GM12874 (cell line): ENCODE data around the gene KISS1.

Experiments used
- TF ChIP-seq, protein P1 (sequence below): IDR thresholded peaks from 2 replicates; pipeline ENCODE4 v1.5.1; 2011; ENCODE audit warnings: low read depth, mild to moderate bottlenecking, control low read depth, low read length, moderate library complexity; ENCODE audit not compliant: insufficient read depth

Gene KISS1

DNA sequence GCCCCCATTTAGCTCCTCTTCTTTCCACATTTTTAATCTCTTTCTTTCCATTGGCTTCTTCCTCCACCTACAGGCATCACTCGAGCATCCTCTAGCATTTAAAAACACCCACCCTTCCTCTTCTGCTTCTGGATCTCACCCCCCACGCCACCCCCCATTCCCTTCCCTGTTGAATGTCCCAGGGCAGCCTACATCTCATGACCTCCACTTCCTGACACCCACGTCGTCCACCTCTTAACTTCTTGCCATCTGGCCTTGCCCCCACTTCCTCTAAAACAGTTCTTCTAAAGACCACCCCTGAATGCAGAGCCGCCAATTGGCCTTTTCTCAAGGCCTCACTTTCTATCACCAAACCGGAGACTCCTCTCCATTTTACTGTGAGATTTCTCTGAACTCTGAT is 38.3 kb downstream of the KISS1 start:
- TF ChIP-seq, protein P1, sequence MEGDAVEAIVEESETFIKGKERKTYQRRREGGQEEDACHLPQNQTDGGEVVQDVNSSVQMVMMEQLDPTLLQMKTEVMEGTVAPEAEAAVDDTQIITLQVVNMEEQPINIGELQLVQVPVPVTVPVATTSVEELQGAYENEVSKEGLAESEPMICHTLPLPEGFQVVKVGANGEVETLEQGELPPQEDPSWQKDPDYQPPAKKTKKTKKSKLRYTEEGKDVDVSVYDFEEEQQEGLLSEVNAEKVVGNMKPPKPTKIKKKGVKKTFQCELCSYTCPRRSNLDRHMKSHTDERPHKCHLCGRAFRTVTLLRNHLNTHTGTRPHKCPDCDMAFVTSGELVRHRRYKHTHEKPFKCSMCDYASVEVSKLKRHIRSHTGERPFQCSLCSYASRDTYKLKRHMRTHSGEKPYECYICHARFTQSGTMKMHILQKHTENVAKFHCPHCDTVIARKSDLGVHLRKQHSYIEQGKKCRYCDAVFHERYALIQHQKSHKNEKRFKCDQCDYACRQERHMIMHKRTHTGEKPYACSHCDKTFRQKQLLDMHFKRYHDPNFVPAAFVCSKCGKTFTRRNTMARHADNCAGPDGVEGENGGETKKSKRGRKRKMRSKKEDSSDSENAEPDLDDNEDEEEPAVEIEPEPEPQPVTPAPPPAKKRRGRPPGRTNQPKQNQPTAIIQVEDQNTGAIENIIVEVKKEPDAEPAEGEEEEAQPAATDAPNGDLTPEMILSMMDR: no peak

DNA sequence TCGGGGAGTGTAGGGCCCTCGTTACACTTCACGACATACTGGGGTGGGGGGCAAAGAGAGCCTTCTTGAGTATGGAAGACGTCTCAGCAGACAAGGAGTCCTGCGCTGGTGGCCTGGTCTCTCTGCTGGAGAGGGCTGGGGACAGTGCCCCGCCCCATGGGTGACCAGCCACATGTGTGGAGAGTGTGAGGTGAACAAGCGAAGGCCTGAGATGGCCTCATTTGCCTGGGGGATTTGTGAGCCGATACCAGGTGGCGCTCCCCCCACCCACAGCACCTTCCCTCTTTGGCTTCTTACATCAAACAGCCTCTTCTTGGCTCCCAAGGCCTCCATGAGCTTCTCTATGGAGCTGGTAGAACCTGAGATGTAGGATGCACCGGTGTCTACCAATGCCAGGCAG is 40.4 kb downstream of the KISS1 start:
- TF ChIP-seq, protein P1: no peak

DNA sequence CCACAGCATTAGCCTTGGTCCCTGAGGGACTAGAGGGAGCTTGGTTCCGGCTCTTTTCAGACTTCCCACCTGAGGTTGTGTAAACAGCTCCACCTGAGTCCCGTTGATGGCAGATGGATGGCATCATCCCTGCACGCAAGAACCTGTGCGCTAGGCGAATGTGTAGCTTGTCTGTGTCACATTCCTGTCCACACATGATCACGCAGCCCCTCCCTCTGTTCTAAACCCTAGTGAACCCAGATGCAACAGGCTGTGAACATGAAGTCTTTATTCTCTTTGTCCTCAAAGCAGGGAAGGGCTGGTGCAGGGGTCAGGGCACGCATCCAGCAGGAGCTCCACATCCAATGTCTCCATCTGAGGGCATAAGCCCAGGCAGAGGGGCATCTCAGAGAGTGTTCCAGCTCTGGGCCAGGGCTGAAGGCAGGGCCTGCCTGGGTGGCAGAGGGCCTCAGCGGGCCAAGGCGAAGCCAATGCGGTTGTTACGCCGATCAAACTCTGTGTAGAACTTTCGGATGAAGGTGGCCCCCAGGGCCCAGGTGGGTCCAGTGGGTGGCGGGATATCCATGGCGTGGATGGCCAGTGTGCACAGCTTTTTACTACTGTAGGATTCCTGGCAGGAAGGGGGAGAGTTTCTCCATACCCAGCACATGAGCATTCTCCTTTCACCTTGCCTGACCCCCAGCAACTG is 41.6 kb downstream of the KISS1 start:
- TF ChIP-seq, protein P1: no peak

- TF ChIP-seq, protein P1: no peak
Observed at GRCh38 chr1:204153667-204154066, 42.6 kb downstream of the KISS1 start.

- TF ChIP-seq, protein P1: no peak
Observed at GRCh38 chr1:204152310-204153044, 43.8 kb downstream of the KISS1 start.

DNA sequence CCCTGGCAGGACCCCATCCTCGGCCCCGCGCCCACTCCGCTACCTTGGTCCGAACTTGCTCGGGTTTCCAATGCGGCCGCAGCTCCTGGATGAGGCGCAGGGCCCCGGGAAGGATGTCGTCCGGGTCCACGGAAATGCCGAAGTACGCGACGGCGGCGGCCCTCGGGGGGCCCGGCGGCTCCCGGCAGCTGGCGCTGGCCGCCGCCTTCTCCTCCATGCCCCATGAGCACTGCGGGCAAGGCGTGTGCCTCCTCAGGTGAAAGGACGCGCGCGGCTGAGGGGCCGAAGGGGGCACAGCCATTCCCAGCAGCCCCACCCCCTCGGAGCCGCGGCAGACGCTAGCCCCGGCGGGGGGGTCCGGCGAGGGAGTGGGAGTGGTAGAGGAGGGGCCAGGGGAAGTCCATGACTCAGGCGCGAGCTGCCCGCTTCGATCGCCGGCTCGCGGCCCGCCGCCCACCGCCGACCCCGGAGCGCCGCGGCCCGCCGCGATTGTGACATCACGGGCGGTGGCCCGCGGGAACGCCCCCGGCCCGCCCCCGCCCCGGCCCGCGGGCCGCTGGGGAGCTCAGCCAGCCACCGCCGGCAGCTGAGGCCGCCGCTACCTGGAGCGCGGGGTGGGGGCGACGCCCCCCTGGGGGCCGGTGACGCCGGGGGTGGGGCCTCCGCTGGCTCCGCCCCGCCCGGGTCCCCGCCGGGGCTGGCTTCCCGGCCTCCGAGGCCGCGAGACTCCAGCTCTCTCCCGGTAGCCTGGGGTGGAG is 44.6 kb downstream of the KISS1 start, which contains the start of gene ETNK2:
TSS of gene ETNK2 (minus strand) at position 493 of the 758 bp plus-strand sequence. CDS start at position 301, 192 bp downstream.
- TF ChIP-seq, protein P1: no peak
